ENCODE data around the gene PSRC1. TPM values are rescaled to one million over a fixed set of nuclear protein-coding genes. Genes with fewer than 3 reads are reported as not detected.

PSRC1 gene
- total RNA-seq, 1 experiment from 2014 or later: 68.4 TPM

DNA sequence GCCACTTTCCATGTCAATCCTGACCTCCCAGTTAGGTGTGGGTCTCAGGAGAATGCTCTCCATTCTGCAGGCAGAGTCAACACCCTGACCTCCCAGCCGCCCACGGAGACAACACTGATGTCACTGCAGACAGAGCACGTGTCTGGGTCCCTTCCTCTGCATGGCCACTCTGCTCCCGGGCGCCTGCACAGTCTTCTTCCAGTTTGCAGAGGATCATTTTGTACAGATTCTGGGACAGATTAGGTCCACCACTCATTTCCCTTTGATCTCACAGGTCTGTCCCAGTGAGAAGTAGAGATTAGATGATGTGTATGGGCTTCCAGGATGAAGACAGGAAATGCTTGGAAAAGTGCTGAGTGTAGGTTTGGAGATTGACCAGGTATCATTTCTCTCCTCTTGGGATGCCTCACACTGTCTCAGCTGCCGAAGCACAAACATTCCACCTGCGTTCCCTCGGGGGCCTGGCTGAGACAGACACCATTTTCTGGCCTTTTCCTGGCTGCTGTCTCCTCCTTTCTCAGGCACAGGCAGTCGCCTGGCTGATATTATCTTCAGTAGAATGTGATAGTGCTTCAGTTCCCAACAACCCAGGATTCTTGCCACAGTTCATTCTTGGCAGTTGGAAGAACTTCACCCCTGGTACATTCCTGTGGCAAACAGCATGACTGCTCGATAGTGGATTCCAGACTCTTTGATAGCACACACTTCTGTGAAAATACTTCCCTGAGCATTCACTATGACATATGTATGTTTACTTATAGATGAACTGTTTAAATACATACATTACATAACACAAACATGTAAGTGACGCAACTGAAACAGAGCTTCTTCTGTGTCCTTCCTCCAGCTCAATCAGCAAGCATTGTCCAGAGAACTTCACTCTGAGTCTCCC is 16.0 kb upstream of the PSRC1 start:
- no peak for ATAC-seq

DNA sequence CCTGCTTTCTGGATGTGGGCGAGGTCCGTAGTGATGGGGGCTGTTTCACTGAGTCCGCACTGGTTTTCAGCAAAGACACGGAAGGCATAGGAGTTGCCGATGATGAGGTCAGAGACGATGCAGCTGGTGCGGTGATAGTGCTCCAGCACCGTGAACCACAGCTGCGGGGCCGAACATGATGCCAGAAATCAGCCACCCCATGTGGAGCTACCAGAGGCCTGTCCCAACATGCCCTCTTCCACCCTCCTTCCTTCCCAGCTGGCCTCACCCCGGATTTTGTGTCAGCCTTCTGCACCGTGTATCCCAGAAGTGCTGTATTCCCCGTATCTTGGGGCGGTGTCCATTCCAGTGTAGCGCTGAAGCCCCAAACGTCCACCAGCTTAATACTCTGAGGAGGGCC is 13.8 kb upstream of the PSRC1 start:
- H3K36me3 Mint-ChIP-seq: no peaks in the 10 kb centered on the region
- no peaks in the 10 kb centered on the region for H3K9me3 Mint-ChIP-seq
- peaks cover 13% of the 10 kb centered on the region for H3K4me1 Mint-ChIP-seq
- DNase-seq (ENCODE audit: low spot score) (no peak), ATAC-seq (no peak)
- H3K27me3 Mint-ChIP-seq (ENCODE audit: low read depth): no peaks in the 10 kb centered on the region
- no peak overlapping the region for H3K4me3 Mint-ChIP-seq
- TF ChIP-seq ZNF671 (CRISPR knock-in tag; IDR thresholded peaks at IDR 0.05): no peak
- TF ChIP-seq NR2C2 (CRISPR knock-in tag; IDR thresholded peaks at IDR 0.05): no peak
- TF ChIP-seq AR (CRISPR knock-in tag; IDR thresholded peaks at IDR 0.05): no peak
- TF ChIP-seq, protein P1, sequence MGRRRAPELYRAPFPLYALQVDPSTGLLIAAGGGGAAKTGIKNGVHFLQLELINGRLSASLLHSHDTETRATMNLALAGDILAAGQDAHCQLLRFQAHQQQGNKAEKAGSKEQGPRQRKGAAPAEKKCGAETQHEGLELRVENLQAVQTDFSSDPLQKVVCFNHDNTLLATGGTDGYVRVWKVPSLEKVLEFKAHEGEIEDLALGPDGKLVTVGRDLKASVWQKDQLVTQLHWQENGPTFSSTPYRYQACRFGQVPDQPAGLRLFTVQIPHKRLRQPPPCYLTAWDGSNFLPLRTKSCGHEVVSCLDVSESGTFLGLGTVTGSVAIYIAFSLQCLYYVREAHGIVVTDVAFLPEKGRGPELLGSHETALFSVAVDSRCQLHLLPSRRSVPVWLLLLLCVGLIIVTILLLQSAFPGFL (CRISPR knock-in tag; IDR thresholded peaks at IDR 0.05; ENCODE audit: borderline replicate concordance): no peak
- TF ChIP-seq ZNF317 (CRISPR knock-in tag; IDR thresholded peaks at IDR 0.05; ENCODE audit: borderline replicate concordance, low read depth): no peak
- TF ChIP-seq ATF2 (CRISPR knock-in tag; IDR thresholded peaks at IDR 0.05; ENCODE audit: borderline replicate concordance, low read depth): no peak
- TF ChIP-seq, protein P2, sequence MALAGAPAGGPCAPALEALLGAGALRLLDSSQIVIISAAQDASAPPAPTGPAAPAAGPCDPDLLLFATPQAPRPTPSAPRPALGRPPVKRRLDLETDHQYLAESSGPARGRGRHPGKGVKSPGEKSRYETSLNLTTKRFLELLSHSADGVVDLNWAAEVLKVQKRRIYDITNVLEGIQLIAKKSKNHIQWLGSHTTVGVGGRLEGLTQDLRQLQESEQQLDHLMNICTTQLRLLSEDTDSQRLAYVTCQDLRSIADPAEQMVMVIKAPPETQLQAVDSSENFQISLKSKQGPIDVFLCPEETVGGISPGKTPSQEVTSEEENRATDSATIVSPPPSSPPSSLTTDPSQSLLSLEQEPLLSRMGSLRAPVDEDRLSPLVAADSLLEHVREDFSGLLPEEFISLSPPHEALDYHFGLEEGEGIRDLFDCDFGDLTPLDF (CRISPR knock-in tag; IDR thresholded peaks at IDR 0.05): no peak
- TF ChIP-seq STAT6 (CRISPR knock-in tag; conservative IDR thresholded peaks at IDR 0.05; ENCODE audit: low read depth): no peak
- TF ChIP-seq IRF1 (CRISPR knock-in tag; IDR thresholded peaks at IDR 0.05): no peak
- CTCF ChIA-PET: interaction anchor here (1.0 to 2.1 kb wide), 10 partner anchors 8 to 236 kb away, joined by 3 to 19 read pairs (median 4); partner anchors contain the start of genes CELSR2, PSRC1 and SORT1
- POLR2A ChIA-PET: interaction anchor here (1.5 to 2.2 kb wide), 2 partner anchors 9 to 14 kb away, joined by 6 to 12 read pairs; partner anchors contain the start of gene PSRC1
- no peak overlapping the region for H3K27ac Mint-ChIP-seq

More for the DNA sequence above, 16.0 kb upstream of the PSRC1 start:
- no peaks in the 10 kb centered on the region for H3K9me3 Mint-ChIP-seq
- POLR2A ChIA-PET: no interaction called here
- H3K36me3 Mint-ChIP-seq: no peaks in the 10 kb centered on the region
- DNase-seq (ENCODE audit: low spot score): no peak
- H3K4me3 Mint-ChIP-seq: no peak overlapping the region
- peaks cover 7% of the 10 kb centered on the region; the same call in 1 of the 2 replicates for H3K4me1 Mint-ChIP-seq
- CTCF ChIA-PET: no interaction called here
- H3K27ac Mint-ChIP-seq: peak overlapping the region; percentile 34; the same call in 1 of the 2 replicates
- H3K27me3 Mint-ChIP-seq (ENCODE audit: low read depth): no peaks in the 10 kb centered on the region
- TF ChIP-seq CBFB (CRISPR knock-in tag; IDR thresholded peaks at IDR 0.05; ENCODE audit: low read depth) (no peak), GABPB1 (CRISPR knock-in tag; IDR thresholded peaks at IDR 0.05) (peak; percentile 92), TCF7 (CRISPR knock-in tag; IDR thresholded peaks at IDR 0.05; ENCODE audit: low read depth) (no peak)
